HG03025 (cell line): ENCODE results near the gene KISS1R.
"Not testable (repeated sequence)": the region's sequence is repeated elsewhere in the genome, so short reads cannot be mapped to it uniquely, and the experiment has no call there.

Experiments
- ATAC-seq: cut with Tn5 transposase; IDR thresholded peaks from one replicate; pipeline ENCODE4 v1.9.1; 2021; ENCODE audit warnings: mild to moderate bottlenecking, moderate library complexity; ENCODE audit not compliant: unreplicated experiment, low FRiP score

The KISS1R gene

GRCh38 chr19:917323-918151 lies at the start of gene KISS1R:
Gene KISS1R (plus strand): TSS chr19:917333. CDS start chr19:917503, 170 bp downstream.
- ATAC-seq, result no peak

GRCh38 chr19:867855-868457 lies 49.2 kb upstream of the KISS1R start:
- ATAC-seq, result no peak

GRCh38 chr19:868458-869244 lies 48.5 kb upstream of the KISS1R start:
- no peak for ATAC-seq

GRCh38 chr19:869245-870177 lies 47.6 kb upstream of the KISS1R start:
- ATAC-seq, result no peak

- ATAC-seq, result no peak
Measured at GRCh38 chr19:870314-870713, 46.8 kb upstream of the KISS1R start.

- ATAC-seq, result no peak
Measured at GRCh38 chr19:870963-871401, 46.2 kb upstream of the KISS1R start.

- ATAC-seq, result no peak
Measured at GRCh38 chr19:871446-872265, 45.5 kb upstream of the KISS1R start.

- ATAC-seq, result no peak
Measured at GRCh38 chr19:872266-872951, 44.7 kb upstream of the KISS1R start.

- no peak for ATAC-seq
Measured at GRCh38 chr19:873084-873483, 44.0 kb upstream of the KISS1R start.

GRCh38 chr19:873561-874041 lies 43.5 kb upstream of the KISS1R start:
- ATAC-seq, result no peak

GRCh38 chr19:875265-875879 lies 41.8 kb upstream of the KISS1R start:
- ATAC-seq, result no peak

GRCh38 chr19:876089-876488 lies 41.0 kb upstream of the KISS1R start:
- no peak for ATAC-seq

- ATAC-seq, result no peak
Measured at GRCh38 chr19:876780-877314, 40.3 kb upstream of the KISS1R start.

GRCh38 chr19:877992-878660 lies 39.0 kb upstream of the KISS1R start:
- not testable (repeated sequence) for ATAC-seq

- not testable (repeated sequence) for ATAC-seq
Measured at GRCh38 chr19:878751-879561, 38.2 kb upstream of the KISS1R start.

- ATAC-seq, result no peak
Measured at GRCh38 chr19:879711-880438, 37.3 kb upstream of the KISS1R start.
